ENCODE measurements around the gene PGM3.

Gene PGM3

DNA sequence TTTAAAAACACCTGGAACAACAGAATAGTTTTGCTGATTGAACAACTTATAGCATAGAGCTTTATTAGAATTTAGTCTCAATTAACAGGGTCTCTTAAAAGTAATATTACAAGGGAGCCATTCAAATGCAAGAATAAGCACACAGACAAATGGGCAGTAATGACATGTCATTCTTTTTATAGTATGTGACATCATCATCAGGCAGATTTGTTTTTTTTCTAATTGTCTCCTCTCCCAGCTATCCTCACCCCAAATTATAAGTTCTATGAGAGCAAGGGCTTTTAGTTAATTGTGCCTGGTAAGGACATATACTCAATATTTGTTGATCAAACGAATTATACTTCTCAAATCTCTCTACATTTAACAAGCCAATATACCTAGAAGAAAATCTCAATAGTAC is 11.0 kb downstream of the PGM3 start:
- Histone ChIP-seq H3K27me3 (ENCODE audit: control insufficient read depth, insufficient read depth, low read length) (no peaks in the 10 kb centered on the region), H3K9ac (ENCODE audit: low read depth, low read length) (no peak overlapping the region), H3K36me3 (ENCODE audit: control insufficient read depth, insufficient read depth, low read length) (peaks cover 94% of the 10 kb centered on the region), H3K9me3 (ENCODE audit: control insufficient read depth, insufficient read depth, low read length) (no peaks in the 10 kb centered on the region), H3K27ac (ENCODE audit: low read depth, low read length) (no peak overlapping the region), H3K4me3 (ENCODE audit: low read depth, low read length) (no peak overlapping the region), H3K4me1 (ENCODE audit: control insufficient read depth, insufficient read depth, low read length) (peaks cover 6% of the 10 kb centered on the region; the same call in 1 of the 2 replicates)

DNA sequence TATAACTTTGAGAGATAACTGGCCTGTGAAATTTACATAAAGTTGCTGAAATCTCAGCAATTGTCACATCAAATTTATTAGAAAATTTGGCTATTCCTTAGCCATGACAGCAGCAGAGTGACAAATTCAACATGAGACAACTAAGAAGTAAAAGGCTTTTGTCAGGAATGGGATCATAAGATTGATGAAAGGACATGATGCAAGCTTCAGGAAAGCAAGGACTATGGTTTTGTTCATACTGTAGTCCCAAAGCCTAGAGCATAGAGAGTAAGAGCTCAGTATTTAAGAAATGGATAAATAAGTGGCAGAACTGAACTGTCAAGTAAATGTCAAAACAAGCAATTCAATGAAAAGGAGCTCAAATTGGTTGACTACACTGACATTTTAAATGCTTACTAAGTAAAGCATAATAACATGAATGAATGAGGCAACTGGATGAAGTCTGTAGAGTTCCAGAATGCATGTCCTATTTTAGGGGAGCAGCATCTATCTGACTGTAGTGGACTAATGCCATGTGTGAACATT is 12.6 kb downstream of the PGM3 start:
- Histone ChIP-seq H3K4me1 (ENCODE audit: control insufficient read depth, insufficient read depth, low read length) (peaks cover 6% of the 10 kb centered on the region; the same call in 1 of the 2 replicates), H3K27ac (ENCODE audit: low read depth, low read length) (no peak overlapping the region), H3K36me3 (ENCODE audit: control insufficient read depth, insufficient read depth, low read length) (peaks cover 93% of the 10 kb centered on the region), H3K9ac (ENCODE audit: low read depth, low read length) (no peak overlapping the region), H3K27me3 (ENCODE audit: control insufficient read depth, insufficient read depth, low read length) (no peaks in the 10 kb centered on the region), H3K4me3 (ENCODE audit: low read depth, low read length) (no peak overlapping the region), H3K9me3 (ENCODE audit: control insufficient read depth, insufficient read depth, low read length) (no peaks in the 10 kb centered on the region)

GRCh38 chr6:83176246-83176645 is 16.8 kb downstream of the PGM3 start:
- no peak overlapping the region for H3K27ac ChIP-seq (ENCODE audit: low read depth, low read length)

DNA sequence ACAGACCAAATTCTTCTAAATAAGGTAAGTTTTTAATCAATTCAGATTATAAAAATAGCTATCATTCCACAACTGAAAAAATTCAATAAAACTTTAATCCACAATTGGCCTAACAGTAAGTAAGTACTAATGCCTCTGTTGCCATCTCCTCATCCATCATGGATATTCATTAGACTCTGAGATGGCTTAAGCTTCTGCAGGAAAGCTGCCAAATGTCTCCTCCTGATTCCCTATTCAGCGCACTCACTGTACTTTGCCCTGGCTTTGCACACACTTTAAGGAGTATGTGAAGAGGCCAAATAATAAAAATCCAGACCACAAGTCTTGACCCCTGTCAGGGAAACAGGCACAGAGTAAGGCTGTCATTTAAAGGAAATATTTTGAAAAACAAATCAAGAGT is 23.6 kb downstream of the PGM3 start:
- Histone ChIP-seq H3K9me3 (ENCODE audit: control insufficient read depth, insufficient read depth, low read length) (no peaks in the 10 kb centered on the region), H3K27ac (ENCODE audit: low read depth, low read length) (no peak overlapping the region)

More at GRCh38 chr6:83176246-83176645, 16.8 kb downstream of the PGM3 start:
- Histone ChIP-seq H3K27me3 (ENCODE audit: control insufficient read depth, insufficient read depth, low read length) (no peaks in the 10 kb centered on the region), H3K4me3 (ENCODE audit: low read depth, low read length) (no peak overlapping the region), H3K9me3 (ENCODE audit: control insufficient read depth, insufficient read depth, low read length) (no peaks in the 10 kb centered on the region), H3K9ac (ENCODE audit: low read depth, low read length) (no peak overlapping the region), H3K4me1 (ENCODE audit: control insufficient read depth, insufficient read depth, low read length) (peaks cover under 1% of the 10 kb centered on the region; the same call in 1 of the 2 replicates), H3K36me3 (ENCODE audit: control insufficient read depth, insufficient read depth, low read length) (peaks cover 93% of the 10 kb centered on the region)

GRCh38 chr6:83169106-83169505 is 24.0 kb downstream of the PGM3 start:
- Histone ChIP-seq H3K27ac (ENCODE audit: low read depth, low read length) (no peak overlapping the region), H3K9me3 (ENCODE audit: control insufficient read depth, insufficient read depth, low read length) (no peaks in the 10 kb centered on the region), H3K4me3 (ENCODE audit: low read depth, low read length) (no peak overlapping the region), H3K9ac (ENCODE audit: low read depth, low read length) (no peak overlapping the region), H3K36me3 (ENCODE audit: control insufficient read depth, insufficient read depth, low read length) (peaks cover 98% of the 10 kb centered on the region), H3K27me3 (ENCODE audit: control insufficient read depth, insufficient read depth, low read length) (no peaks in the 10 kb centered on the region), H3K4me1 (ENCODE audit: control insufficient read depth, insufficient read depth, low read length) (no peaks in the 10 kb centered on the region)

More for the DNA sequence above, 23.6 kb downstream of the PGM3 start:
- peaks cover 98% of the 10 kb centered on the region for H3K36me3 ChIP-seq (ENCODE audit: control insufficient read depth, insufficient read depth, low read length)
- H3K4me3 ChIP-seq (ENCODE audit: low read depth, low read length): no peak overlapping the region
- H3K9ac ChIP-seq (ENCODE audit: low read depth, low read length): no peak overlapping the region
- no peaks in the 10 kb centered on the region for H3K27me3 ChIP-seq (ENCODE audit: control insufficient read depth, insufficient read depth, low read length)
- H3K4me1 ChIP-seq (ENCODE audit: control insufficient read depth, insufficient read depth, low read length): no peaks in the 10 kb centered on the region

DNA sequence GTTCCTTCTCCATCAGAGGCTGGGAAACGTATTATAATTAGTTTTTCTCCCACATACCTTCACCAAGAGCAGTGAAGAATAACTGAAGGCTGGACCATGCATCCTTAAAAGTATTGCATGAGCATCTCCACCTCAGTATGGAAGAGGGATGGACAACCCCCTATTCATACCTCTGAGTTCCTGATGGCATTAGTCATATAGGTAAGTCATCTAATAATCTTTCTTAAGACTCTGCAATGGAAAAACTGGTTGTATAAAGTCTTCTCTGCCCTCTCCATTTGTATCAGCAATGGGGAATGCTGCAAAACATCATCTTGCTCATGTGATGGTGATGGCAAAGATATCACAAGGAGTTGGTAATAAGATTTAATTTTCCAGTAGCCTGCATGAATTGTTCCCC is 24.5 kb downstream of the PGM3 start:
- Histone ChIP-seq H3K36me3 (ENCODE audit: control insufficient read depth, insufficient read depth, low read length) (peaks cover 99% of the 10 kb centered on the region), H3K9me3 (ENCODE audit: control insufficient read depth, insufficient read depth, low read length) (no peaks in the 10 kb centered on the region), H3K4me1 (ENCODE audit: control insufficient read depth, insufficient read depth, low read length) (no peaks in the 10 kb centered on the region), H3K27ac (ENCODE audit: low read depth, low read length) (no peak overlapping the region), H3K27me3 (ENCODE audit: control insufficient read depth, insufficient read depth, low read length) (no peaks in the 10 kb centered on the region), H3K4me3 (ENCODE audit: low read depth, low read length) (no peak overlapping the region), H3K9ac (ENCODE audit: low read depth, low read length) (no peak overlapping the region)

- no peak overlapping the region for H3K27ac ChIP-seq (ENCODE audit: low read depth, low read length)
- peaks cover 99% of the 10 kb centered on the region for H3K36me3 ChIP-seq (ENCODE audit: control insufficient read depth, insufficient read depth, low read length)
- H3K27me3 ChIP-seq (ENCODE audit: control insufficient read depth, insufficient read depth, low read length): no peaks in the 10 kb centered on the region
- no peaks in the 10 kb centered on the region for H3K9me3 ChIP-seq (ENCODE audit: control insufficient read depth, insufficient read depth, low read length)
- no peak overlapping the region for H3K4me3 ChIP-seq (ENCODE audit: low read depth, low read length)
- H3K4me1 ChIP-seq (ENCODE audit: control insufficient read depth, insufficient read depth, low read length): no peaks in the 10 kb centered on the region
- no peak overlapping the region for H3K9ac ChIP-seq (ENCODE audit: low read depth, low read length)
Observed at GRCh38 chr6:83167726-83168278, 25.3 kb downstream of the PGM3 start.

GRCh38 chr6:83160167-83160566 is 32.9 kb downstream of the PGM3 start:
- Histone ChIP-seq H3K9me3 (ENCODE audit: control insufficient read depth, insufficient read depth, low read length) (no peaks in the 10 kb centered on the region), H3K4me3 (ENCODE audit: low read depth, low read length) (no peak overlapping the region), H3K36me3 (ENCODE audit: control insufficient read depth, insufficient read depth, low read length) (peaks cover 87% of the 10 kb centered on the region), H3K9ac (ENCODE audit: low read depth, low read length) (no peak overlapping the region), H3K4me1 (ENCODE audit: control insufficient read depth, insufficient read depth, low read length) (no peaks in the 10 kb centered on the region), H3K27me3 (ENCODE audit: control insufficient read depth, insufficient read depth, low read length) (no peaks in the 10 kb centered on the region), H3K27ac (ENCODE audit: low read depth, low read length) (no peak overlapping the region)

GRCh38 chr6:83155794-83156193 is 37.3 kb downstream of the PGM3 start:
- H3K4me1 ChIP-seq (ENCODE audit: control insufficient read depth, insufficient read depth, low read length): no peaks in the 10 kb centered on the region
- no peaks in the 10 kb centered on the region for H3K27me3 ChIP-seq (ENCODE audit: control insufficient read depth, insufficient read depth, low read length)
- H3K9ac ChIP-seq (ENCODE audit: low read depth, low read length): no peak overlapping the region
- no peak overlapping the region for H3K27ac ChIP-seq (ENCODE audit: low read depth, low read length)
- H3K9me3 ChIP-seq (ENCODE audit: control insufficient read depth, insufficient read depth, low read length): no peaks in the 10 kb centered on the region
- H3K4me3 ChIP-seq (ENCODE audit: low read depth, low read length): no peak overlapping the region
- peaks cover 88% of the 10 kb centered on the region for H3K36me3 ChIP-seq (ENCODE audit: control insufficient read depth, insufficient read depth, low read length)

GRCh38 chr6:83153883-83154521 is 39.1 kb downstream of the PGM3 start:
- Histone ChIP-seq H3K36me3 (ENCODE audit: control insufficient read depth, insufficient read depth, low read length) (peaks cover 75% of the 10 kb centered on the region), H3K9ac (ENCODE audit: low read depth, low read length) (no peak overlapping the region), H3K27ac (ENCODE audit: low read depth, low read length) (no peak overlapping the region), H3K27me3 (ENCODE audit: control insufficient read depth, insufficient read depth, low read length) (no peaks in the 10 kb centered on the region), H3K4me1 (ENCODE audit: control insufficient read depth, insufficient read depth, low read length) (no peaks in the 10 kb centered on the region), H3K9me3 (ENCODE audit: control insufficient read depth, insufficient read depth, low read length) (no peaks in the 10 kb centered on the region), H3K4me3 (ENCODE audit: low read depth, low read length) (no peak overlapping the region)

- Histone ChIP-seq H3K27ac (ENCODE audit: low read depth, low read length) (no peak overlapping the region), H3K9ac (ENCODE audit: low read depth, low read length) (no peak overlapping the region), H3K4me3 (ENCODE audit: low read depth, low read length) (no peak overlapping the region)
Observed at GRCh38 chr6:83152913-83153312, 40.2 kb downstream of the PGM3 start.

More at GRCh38 chr6:83152913-83153312, 40.2 kb downstream of the PGM3 start:
- H3K9me3 ChIP-seq (ENCODE audit: control insufficient read depth, insufficient read depth, low read length): no peaks in the 10 kb centered on the region
- no peaks in the 10 kb centered on the region for H3K4me1 ChIP-seq (ENCODE audit: control insufficient read depth, insufficient read depth, low read length)
- H3K36me3 ChIP-seq (ENCODE audit: control insufficient read depth, insufficient read depth, low read length): peaks cover 72% of the 10 kb centered on the region
- no peaks in the 10 kb centered on the region for H3K27me3 ChIP-seq (ENCODE audit: control insufficient read depth, insufficient read depth, low read length)

All from HUES48 (cell line).